Measurements from ENCODE around the gene POGZ. TPM values are rescaled to one million over a fixed set of nuclear protein-coding genes. Genes with fewer than 3 reads are reported as not detected.
A peak's percentile ranks its signal among the peaks of the same experiment; 100 is the strongest.

POGZ gene
- total and polyA plus RNA-seq, 2 donors: 32.1 to 86.9 TPM

DNA sequence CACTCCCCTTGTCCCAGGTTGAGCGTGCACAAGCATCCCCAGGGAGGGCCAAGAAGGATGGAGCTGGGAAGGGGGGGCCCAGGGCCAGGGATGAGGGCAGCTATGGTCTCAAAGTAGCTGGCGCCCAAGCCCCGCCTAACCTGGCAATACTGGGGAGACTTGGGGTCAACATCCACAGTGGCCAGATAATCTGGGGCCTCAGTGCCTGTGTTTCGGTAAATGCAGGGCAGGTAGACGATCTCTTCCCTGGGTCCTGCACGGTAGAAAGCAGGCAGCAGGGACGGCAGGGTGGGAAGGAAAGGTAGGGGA, 90.0 kb downstream of the POGZ start:
- 90% methylated on average over 7 of the region's 7 CpGs for WGBS
- Histone ChIP-seq H3K4me3 (ENCODE audit: low read depth, low read length) (no peak overlapping the region), H3K4me1 (ENCODE audit: insufficient read depth) (peaks cover 3% of the 10 kb centered on the region), H3K36me3 (ENCODE audit: insufficient read depth) (no peaks in the 10 kb centered on the region), H3K27ac (ENCODE audit: low read depth) (no peak overlapping the region)
- no peak for DNase-seq (ENCODE audit: extremely low spot score)

GRCh38 chr1:151368393-151369301, 90.6 kb downstream of the POGZ start:
- Histone ChIP-seq H3K27ac (ENCODE audit: low read depth) (no peak overlapping the region), H3K4me1 (ENCODE audit: insufficient read depth) (peaks cover 3% of the 10 kb centered on the region), H3K36me3 (ENCODE audit: insufficient read depth) (no peaks in the 10 kb centered on the region), H3K4me3 (ENCODE audit: low read depth, low read length) (no peak overlapping the region)
- 92% methylated on average over 20 of the region's 20 CpGs for WGBS
- no peak for DNase-seq (ENCODE audit: extremely low spot score)

GRCh38 chr1:151367658-151368392, 91.5 kb downstream of the POGZ start:
- DNase-seq (ENCODE audit: extremely low spot score): no peak
- Histone ChIP-seq H3K4me1 (ENCODE audit: insufficient read depth) (peaks cover 3% of the 10 kb centered on the region), H3K27ac (ENCODE audit: low read depth) (no peak overlapping the region)

GRCh38 chr1:151364996-151365395, 94.3 kb downstream of the POGZ start:
- Histone ChIP-seq H3K27ac (ENCODE audit: low read depth) (no peak overlapping the region), H3K4me1 (ENCODE audit: insufficient read depth) (no peaks in the 10 kb centered on the region), H3K36me3 (ENCODE audit: insufficient read depth) (no peaks in the 10 kb centered on the region), H3K4me3 (ENCODE audit: low read depth, low read length) (no peak overlapping the region)
- 89% methylated on average over 4 of the region's 4 CpGs for WGBS
- DNase-seq (ENCODE audit: extremely low spot score): no peak

More at GRCh38 chr1:151367658-151368392, 91.5 kb downstream of the POGZ start:
- Histone ChIP-seq H3K36me3 (ENCODE audit: insufficient read depth) (no peaks in the 10 kb centered on the region), H3K4me3 (ENCODE audit: low read depth, low read length) (no peak overlapping the region)
- 77% methylated on average over 8 of the region's 8 CpGs for WGBS

- no peaks in the 10 kb centered on the region for H3K4me1 ChIP-seq (ENCODE audit: insufficient read depth)
- H3K27ac ChIP-seq (ENCODE audit: low read depth): no peak overlapping the region
- H3K4me3 ChIP-seq (ENCODE audit: low read depth, low read length): no peak overlapping the region
- H3K36me3 ChIP-seq (ENCODE audit: insufficient read depth): no peaks in the 10 kb centered on the region
- no peak for DNase-seq (ENCODE audit: extremely low spot score)
- WGBS: 98% methylated on average over 3 of the region's 3 CpGs
These were observed 96.8 kb downstream of the POGZ start for GRCh38 chr1:151362308-151363155.

DNA sequence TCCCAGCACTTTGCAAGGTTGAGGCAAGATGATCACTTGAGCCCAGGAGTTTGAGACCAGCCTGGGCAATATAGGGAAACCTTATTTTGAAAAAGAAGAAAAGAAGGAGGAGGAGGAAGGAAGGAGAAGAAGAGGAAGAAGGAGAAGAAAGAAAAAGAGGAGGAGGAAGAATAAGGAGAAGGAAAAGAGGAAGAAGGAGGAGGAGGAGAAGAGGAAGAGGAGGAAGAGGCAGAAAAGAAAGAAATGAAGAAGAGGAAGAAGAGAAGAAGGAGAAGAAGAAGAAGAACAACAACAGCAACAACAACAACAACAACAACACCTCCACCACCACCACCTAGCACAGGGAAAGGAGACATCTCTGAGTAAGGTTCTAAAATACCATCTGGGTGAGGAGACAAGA, 97.4 kb downstream of the POGZ start:
- no peaks in the 10 kb centered on the region for H3K4me1 ChIP-seq (ENCODE audit: insufficient read depth)

DNA sequence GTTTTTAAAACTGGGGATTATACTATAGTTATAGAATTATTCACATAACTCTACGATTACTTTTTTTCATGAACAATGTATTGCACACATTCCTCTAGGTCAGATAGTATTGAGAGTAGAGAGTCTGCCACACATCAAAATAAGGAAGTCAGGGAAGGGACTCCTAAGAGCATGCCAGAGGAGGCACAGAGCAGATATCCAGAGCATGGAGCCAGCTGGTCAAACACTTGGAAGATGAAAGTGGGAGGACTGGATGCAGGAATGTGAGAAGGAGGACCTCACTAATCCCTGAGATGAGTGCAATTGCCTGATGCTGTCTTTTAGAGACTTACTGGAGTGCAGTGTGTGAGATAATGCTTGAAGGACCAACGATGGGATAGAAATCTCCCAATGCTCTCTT, 102.6 kb downstream of the POGZ start:
- WGBS: 19% methylated on average over 2 of the region's 2 CpGs
- no peak overlapping the region for H3K27ac ChIP-seq (ENCODE audit: low read depth)
- DNase-seq (ENCODE audit: extremely low spot score): no peak
- no peaks in the 10 kb centered on the region for H3K36me3 ChIP-seq (ENCODE audit: insufficient read depth)
- no peaks in the 10 kb centered on the region for H3K4me1 ChIP-seq (ENCODE audit: insufficient read depth)
- no peak overlapping the region for H3K4me3 ChIP-seq (ENCODE audit: low read depth, low read length)

More for the DNA sequence above, 97.4 kb downstream of the POGZ start:
- Histone ChIP-seq H3K4me3 (ENCODE audit: low read depth, low read length) (no peak overlapping the region), H3K36me3 (ENCODE audit: insufficient read depth) (no peaks in the 10 kb centered on the region), H3K27ac (ENCODE audit: low read depth) (no peak overlapping the region)
- DNase-seq (ENCODE audit: extremely low spot score): no peak

Small RNA genes within 50 kb of the gene (small RNA-seq; reads per million reads assigned to genes)
- 0.33 reads per million, percentile 16 among the genes with 10 or more reads in this experiment for gene RNY4P25

Other genes starting within 250 kb of the POGZ start
- 77.2 TPM for gene PSMD4, start 204.8 kb downstream of the POGZ start, total RNA-seq
- gene PSMD4, start 204.8 kb downstream of the POGZ start, polyA plus RNA-seq: 191 TPM
- gene ZNF687, start 177.2 kb downstream of the POGZ start, total RNA-seq: 8.1 TPM
- gene ZNF687, start 177.2 kb downstream of the POGZ start, polyA plus RNA-seq: 15.9 TPM
- gene PI4KB, start 132.1 kb downstream of the POGZ start, total RNA-seq: 26.5 TPM
- gene PI4KB, start 132.1 kb downstream of the POGZ start, polyA plus RNA-seq: 45.5 TPM
- gene RFX5, start 112.2 kb downstream of the POGZ start, total RNA-seq: 42.9 TPM
- gene RFX5, start 112.2 kb downstream of the POGZ start, polyA plus RNA-seq: 31.2 TPM
- 32.9 TPM for gene SELENBP1, start 86.8 kb downstream of the POGZ start, total RNA-seq
- gene SELENBP1, start 86.8 kb downstream of the POGZ start, polyA plus RNA-seq: 82.8 TPM
- 217 TPM for gene PSMB4, start 59.9 kb downstream of the POGZ start, total RNA-seq
- 323 TPM for gene PSMB4, start 59.9 kb downstream of the POGZ start, polyA plus RNA-seq
- 5.9 TPM for gene CGN, start 51.9 kb upstream of the POGZ start, total RNA-seq
- gene CGN, start 51.9 kb upstream of the POGZ start, polyA plus RNA-seq: 5.5 TPM
- 9.7 TPM for gene TUFT1, start 80.8 kb upstream of the POGZ start, total RNA-seq
- gene TUFT1, start 80.8 kb upstream of the POGZ start, polyA plus RNA-seq: 8.5 TPM
- 66.6 TPM for gene SNX27, start 152.6 kb upstream of the POGZ start, total RNA-seq
- gene SNX27, start 152.6 kb upstream of the POGZ start, polyA plus RNA-seq: 18.6 TPM

Data from urinary bladder (tissue), 4 donors.